ENCODE results near the gene SCN1B.

GRCh38 chr19:35054626-35055025 is 24.4 kb downstream of the SCN1B start:
- TF ChIP-seq CTCF (IDR thresholded peaks at IDR 0.05; ENCODE audit: insufficient read depth, low read length, poor library complexity, severe bottlenecking) (no peak), EZH2phosphoT487 (conservative IDR thresholded peaks at IDR 0.05; ENCODE audit: low read length) (no peak)
